ENCODE measurements around the gene RANBP1. TPM values are rescaled to one million over a fixed set of nuclear protein-coding genes. Genes with fewer than 3 reads are reported as not detected.
A peak's percentile ranks its signal among the peaks of the same experiment; 100 is the strongest.

RANBP1 gene
- total RNA-seq, 1 donor from 2014 or later: 90.6 TPM

DNA sequence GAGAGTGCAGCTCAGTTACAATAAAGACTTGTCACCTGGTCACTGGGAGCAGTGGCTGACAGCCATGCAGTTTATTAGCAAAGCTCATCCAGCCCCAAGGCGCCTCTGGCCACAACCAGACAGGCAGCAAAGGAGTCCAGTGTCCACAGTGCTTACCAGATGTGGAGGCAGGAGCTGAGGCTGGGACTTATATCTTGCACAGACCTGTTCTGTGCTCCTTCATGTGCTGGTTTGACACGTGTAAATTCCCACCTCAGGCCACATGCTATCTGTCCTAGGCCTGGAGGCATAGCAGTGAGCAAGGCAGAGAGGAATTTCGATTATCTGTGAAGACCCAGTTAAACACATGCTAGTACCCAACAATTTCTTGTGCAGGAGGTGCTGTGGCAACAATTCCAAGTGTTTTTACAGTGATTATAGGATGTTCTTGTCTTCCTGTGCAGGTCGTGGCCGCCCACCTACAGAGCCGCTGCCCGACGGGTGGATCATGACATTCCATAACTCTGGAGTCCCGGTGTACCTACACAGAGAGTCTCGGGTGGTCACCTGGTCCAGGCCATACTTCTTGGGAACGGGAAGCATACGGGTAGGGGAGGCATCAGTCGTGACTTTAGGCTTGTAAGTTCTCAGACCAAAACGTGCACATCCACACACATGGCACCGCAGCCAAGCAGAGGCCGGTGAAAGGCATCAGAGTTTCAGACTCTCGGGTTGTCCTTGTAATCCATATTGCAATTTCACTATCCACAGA, 26.5 kb upstream of the RANBP1 start:
- no peak for DNase-seq

DNA sequence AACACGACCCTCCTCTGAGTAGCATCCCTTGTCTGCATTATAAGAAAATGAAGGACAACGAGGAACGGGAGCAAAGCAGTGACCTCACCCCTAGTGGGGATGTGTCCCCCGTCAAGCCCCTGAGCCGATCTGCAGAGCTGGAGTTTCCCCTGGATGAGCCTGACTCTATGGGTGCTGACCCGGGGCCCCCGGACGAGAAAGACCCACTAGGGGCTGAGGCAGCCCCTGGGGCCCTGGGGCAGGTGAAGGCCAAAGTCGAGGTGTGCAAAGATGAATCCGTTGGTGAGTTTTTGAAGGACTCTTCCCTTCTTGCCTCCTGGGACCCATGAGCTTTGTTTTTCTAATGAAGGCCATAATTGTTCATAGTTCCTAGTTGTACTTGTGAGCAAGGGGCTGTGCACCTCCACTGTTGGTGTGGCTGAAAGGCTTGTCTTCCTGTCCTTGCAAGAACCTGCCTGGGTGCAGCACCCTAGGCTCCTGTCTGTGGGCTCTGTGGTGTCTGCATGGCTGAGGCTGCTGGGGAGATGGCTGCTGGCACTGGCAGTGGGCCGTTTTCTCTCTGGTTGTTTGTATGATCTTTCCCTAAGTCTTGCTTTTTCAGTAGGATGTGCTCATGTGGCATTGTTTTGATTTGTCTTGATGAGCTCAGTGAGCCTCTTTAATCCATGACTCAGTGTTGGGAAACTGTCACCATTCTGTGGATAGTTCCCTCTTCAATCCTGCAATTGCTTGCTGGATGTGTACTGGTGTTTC, 25.8 kb upstream of the RANBP1 start:
- DNase-seq: no peak

DNA sequence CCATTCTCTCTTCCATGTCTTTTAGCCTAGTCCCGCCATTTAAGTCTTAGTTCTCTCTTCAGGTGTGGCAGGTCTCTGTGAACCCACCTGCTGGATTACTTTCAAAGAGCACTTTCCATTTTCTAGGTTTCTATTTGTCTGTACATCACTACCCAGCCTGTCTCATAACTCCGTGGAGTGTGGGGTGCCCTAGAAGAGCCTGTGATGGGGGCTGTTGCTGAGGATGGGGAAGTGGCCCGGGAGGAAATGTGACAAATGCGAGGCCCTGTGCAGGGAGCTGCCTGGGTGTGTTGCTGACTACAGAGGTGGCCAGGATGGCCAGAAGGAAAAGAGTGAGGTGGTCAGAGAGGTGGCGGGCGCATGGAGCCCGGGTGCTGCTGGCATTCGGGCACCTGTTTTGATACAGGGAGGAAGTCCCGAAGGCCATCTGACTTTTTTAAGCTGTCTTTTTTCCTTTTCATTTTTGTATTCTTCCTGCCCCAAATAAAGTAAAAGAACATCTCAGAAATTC, 25.1 kb upstream of the RANBP1 start:
- DNase-seq: no peak

DNA sequence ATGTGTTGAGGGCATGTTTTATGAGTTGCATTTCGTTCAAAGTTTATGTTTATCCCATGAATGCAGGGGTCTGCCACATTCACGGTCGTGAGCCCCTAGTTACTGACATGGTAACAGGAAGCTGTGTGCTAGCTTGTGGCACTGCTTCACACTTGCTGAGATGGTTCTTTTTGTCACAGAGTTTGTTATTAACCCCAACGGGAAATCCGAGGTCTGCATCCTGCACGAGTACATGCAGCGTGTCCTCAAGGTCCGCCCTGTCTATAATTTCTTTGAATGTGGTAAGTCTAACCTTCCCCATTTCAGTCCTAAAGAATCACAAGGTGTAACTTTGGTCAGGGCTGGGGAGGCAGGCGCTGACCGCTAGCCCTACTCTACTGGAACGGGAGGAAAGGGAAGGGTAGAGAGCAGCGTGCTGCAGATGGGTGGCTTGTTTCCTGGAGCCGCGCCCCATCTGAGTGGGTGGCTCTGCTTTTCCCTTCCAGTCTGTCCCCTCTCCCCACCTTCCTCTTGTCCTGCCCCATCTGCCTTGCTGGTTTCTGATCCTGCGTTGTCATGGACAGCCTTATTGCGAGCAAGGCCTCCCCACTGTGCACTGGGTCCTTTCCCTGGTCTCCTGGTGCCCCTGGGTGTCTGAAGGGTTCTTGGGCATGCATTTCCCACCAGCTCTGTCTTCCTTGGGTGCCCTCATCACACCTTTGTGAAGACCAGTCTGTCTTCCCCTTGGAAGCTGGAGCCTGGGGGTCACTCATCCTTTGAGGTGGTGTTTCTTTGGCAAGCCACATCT, 24.0 kb upstream of the RANBP1 start:
- DNase-seq: no peak

DNA sequence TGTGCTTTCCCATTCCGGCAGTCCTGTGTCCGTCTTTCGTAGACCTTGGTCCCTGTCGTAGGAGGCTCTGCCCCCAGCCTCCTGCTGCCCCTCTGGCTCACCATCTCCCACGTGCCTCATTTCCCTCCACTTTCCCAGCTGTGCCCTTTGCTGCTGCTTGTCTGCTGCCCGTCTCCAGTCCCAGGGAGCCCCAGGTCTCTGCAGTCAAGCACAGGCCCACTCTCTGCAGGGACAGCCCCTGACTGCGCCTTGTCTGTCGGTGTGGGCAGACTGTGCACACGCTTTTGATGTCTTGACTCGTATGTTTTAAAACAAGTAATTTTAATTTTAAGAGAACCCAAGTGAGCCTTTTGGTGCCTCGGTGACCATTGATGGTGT, 23.4 kb upstream of the RANBP1 start:
- no peak for DNase-seq

DNA sequence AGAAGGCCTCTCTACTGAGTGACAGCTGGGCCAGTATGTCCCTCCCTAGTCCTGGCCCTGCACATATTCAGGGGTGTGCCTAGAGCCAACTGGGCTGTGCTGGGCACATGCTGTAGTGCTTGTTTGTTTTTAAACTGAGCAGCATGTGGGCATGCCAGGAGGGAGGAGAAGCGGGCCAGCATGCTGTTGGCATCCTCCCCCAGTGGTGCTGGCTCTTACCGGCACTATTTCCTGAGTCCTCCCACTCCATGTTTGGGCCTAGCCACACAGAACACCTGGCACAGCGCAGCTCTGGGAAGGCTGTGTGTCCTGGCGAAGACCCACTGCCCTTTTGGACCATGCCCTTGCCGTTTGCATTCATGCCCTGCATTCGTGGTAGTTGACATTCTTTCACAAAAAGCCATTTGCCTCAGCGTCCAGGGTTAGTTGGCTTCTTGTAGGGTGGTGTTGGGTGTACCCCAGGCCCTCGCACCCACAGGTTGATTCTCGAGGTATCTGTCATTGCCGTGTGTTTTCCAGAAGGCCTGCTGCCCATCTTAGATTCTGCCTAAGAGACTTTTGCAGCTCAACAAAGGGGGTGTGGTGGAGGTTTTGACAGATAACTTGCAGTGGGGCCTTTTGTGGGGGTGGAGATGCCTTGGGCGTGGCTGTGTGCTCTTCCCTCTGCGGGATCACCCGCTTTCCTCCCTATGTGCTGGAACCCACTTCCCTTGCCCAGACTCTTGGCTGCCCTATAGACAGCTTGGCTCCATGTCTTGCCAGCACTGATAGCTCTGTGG, 22.3 kb upstream of the RANBP1 start:
- DNase-seq: peak; percentile 44

DNA sequence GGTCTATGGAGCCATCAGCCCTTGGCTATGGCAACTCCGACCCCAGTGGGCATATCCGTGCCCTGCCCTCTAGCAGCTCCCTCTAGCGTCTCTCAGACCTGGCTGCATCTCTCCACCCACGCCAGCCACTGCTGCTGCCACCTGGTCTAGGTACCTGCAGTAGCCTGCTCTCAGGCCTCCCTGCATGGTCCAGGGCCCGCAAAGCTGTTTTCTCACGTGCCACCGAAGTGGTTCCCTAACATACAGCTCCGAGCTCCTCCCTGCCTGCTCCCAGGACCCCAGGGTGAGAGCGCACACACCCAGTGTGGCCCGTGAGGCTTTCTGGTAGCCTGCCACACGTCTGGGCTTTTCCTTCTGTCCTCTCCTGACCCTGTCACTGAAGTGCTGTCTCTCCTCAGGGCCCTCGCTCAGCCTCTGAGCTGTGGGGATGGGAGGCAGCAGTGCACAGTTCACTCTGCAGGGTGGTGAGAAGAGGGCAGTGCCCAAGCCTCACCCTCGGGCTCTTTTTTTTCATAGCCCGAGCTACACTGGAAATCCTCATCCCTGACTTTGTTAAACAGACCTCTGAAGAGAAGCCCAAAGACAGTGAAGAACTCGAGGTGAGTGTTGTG, 21.6 kb upstream of the RANBP1 start:
- no peak for DNase-seq

DNA sequence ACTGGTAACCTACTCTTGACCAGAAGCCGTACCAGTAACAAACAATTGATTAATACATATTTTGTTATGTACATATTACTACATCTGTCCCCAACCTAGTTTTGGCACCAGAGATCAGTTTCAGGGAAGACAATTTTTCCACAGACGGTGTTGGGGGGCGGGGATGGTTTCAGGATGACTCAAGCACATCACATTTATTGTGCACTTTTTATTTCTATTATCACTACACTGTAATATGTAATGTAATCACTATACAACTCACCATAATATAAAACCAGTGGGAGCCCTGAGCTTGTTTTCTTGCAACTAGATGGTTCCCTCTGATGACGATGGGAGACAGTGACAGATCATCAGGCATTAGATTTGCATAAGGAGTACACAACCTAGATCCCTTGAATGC, 20.4 kb upstream of the RANBP1 start:
- DNase-seq: no peak

DNA sequence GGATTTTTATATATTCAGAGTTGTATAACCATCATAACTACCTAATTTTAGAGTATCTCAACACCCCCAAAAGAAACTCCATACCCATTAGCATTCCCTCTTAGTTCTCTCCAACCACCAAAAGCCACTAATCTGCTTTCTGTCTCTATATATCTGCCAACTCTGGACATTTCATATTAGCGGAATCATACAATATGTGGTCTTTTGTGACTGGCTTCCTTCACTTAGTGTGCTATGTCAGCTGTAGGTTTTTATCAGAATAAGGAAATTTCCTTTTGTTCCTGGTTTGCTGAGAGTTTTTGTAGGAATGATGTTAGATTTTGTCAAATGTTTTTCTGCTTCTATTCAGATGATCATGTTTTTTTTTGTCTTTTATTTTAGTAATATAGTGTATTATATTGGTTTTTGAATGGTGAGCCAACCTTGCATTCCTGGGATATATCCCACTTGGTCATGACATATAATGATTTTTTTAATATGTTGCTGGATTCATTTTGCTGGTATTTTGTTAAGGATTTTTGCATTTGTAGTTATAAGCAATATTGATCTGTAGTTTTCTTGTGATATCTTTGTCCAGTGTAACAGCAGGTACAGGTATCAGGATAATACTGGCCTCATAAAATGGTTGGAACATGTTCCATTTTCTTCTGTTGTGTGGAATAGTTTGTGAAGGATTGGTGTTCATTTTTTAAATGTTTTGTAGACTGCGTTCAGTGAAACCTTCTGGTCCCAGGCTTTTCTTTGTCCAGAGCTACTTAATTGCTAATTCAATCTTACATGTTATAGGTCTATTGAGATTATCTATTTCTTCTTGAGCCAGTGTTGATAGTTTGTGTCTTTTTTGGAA, 19.1 kb upstream of the RANBP1 start:
- DNase-seq: no peak

DNA sequence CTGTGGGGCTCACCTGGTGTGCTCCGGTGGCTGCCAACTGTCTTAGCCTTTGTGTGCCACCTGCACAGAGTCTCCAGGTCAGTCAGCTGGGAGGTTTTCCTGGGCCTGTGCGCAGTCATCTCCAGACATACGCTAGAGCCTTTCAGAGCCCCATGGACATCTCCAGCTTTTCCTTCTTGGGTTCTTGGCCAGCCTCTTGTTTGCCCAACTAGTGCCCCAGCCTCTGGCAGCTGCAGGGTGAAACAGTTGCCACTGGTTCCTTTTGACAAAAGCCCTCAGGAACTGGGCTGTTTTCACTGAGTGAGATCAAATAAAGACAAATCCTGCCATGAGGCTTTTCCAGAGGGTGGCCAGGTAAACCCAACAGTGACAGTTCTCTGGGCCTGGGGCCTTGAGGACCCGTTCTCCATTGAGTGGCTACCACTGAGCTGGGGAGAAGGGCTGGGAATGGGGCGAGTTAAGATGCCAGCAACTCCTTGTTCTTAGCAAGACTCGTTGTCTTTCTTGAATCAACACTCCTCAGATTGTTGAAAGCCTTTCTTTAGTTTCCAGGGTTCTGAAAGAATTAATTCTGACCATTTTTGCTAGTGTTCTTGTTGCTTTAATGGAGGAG, 16.7 kb upstream of the RANBP1 start:
- no peak for DNase-seq

DNA sequence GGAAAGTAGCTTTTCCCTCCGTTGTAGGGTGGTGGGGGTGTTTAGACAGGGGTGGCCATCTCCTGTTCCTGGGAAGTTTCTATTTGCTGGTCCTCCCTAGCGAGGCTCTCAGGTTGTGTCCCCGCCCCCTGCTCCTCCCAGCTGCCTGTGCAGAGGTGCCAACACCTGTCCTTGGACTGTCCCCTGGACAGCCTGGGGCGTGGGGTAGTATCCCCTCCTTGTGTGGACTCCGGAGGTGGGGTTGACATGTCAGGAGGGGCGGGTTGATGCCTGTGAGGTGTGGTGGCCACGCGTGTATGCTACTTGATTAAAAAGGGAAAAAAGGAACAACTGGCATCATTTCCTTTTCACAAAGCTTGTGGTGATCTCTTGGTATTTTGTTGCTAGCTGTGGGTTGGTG, 14.3 kb upstream of the RANBP1 start:
- DNase-seq: no peak

DNA sequence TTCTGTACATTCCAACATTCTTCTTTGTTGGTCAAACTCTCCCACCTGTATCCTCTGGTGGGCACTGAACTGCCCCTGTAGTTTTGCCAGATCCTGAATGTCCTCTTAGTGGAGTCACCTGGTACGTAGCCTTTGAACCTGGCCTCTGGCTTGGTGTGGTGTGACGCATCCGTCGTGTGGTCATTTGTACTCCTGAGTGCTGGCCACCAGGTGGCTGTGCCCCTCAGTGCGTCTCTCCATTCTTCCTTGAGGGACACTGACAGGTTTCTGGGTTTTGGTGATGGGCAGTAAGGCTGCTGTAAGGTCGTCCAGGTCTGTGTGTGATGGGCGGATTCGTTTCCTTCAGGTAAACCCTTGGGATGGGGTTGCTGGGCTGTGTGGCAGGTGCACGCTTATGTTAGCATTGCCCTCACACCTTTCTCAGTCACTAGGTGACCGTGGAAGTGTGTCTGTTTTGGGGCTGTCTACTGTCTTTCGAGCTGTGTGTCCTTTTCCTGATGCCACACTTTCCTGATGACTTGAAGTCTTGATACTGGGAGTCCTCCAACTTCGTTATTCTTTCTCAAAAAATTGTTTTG, 13.6 kb upstream of the RANBP1 start:
- no peak for DNase-seq

DNA sequence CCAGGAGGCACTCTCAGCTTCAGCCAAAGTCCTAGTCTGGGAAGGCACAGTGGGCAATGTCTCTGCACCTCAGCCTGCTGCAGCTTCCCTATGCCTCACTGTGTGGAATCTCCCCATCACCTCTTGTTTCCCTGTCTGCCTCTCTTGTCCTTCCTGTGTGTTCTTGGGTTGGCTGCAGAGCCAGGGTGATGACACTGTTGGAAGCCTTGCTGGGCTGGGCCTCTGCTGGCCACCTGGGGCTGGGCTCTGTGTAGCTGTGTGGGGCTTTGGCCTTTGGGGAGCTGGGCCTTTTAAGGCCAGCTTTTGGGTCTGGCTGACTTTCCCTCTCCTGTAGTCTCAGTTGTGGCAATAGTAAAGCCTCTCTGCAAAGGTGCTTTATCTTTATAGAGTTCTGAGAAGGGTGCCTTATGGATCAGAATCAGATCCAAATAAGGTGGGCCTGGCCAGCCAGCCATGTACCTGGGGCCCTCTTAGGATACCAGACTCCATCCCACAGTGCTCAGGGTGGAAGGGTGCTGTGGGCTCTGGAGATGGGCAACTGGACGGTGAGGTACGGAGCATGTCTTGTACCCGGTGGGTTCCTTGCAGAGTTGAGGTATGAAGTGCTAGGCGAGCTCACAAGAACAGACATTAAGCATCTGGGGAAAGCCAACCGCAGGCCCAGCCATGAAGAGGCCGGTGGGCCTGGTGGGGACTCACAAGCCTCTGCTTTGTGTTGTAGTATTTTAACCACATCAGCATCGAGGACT, 10.3 kb upstream of the RANBP1 start:
- DNase-seq: no peak

DNA sequence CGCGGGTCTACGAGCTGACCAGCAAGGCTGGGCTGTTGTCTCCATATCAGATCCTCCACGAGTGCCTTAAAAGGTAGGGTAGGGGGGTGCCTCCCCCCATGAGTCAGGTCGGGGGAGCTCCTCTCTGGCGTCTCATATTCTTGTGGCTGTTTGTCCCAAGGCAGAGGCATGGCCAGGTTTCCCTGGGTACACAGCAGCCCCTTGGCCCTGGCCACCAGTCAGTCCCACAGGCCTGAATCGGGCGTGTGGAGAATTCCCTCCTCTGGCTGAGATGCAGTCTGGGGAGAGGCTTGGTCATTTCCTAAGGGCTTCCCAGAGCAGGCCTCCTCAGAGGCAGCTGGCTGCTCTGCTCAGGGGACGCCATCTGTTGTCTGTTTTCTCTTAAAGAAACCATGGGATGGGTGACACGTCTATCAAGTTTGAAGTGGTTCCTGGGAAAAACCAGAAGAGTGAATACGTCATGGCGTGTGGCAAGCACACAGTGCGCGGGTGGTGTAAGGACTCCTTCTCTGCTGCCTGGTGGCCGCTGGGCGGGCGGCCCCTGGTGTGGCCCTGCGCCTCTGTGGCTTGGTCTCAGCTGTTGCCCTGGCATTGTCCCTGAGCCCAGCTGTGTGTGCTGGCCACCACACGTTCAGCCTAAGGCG, 9.6 kb upstream of the RANBP1 start:
- no peak for DNase-seq

DNA sequence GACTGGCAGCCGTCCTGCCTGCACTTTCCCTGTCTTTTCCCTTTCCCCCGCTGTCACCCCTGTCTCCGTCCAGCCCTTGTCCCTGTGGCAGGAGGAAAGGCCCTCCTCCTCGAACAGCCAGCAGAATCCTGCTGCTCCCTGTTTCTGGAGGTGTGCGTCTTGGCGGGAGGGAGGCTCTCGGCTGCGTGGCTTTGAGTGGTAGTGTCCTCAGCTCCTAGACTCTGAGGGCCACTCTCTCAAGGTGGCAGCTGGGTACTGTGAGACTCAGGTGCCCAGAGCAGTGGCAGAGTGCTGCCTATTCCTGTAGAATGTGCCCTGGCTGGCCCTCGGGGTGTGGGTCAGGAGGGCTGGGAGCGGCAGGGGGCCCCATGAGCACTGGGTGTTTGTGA, 9.1 kb upstream of the RANBP1 start:
- no peak for DNase-seq

DNA sequence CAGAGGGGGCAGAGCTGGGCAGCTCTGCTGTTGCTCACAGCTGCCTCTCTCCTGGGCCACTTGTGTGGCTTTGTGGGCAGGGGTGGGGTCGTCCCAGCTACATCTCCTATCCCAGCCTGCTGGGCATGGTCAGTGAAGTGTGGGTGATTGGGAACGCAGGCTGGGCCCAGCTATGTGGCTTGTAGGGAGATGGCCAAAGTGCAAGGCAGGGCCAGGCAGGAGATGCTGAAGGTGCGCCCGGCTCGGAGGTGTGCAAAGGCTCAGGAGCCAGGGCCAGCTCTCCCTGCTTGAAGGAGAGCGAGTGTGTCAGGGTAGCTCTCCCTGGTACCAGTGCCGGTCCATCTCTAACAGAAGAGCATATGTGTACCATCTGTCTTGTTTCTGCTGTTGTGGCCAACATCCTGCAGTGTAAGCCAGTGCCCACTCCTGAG, 8.4 kb upstream of the RANBP1 start:
- DNase-seq: no peak

DNA sequence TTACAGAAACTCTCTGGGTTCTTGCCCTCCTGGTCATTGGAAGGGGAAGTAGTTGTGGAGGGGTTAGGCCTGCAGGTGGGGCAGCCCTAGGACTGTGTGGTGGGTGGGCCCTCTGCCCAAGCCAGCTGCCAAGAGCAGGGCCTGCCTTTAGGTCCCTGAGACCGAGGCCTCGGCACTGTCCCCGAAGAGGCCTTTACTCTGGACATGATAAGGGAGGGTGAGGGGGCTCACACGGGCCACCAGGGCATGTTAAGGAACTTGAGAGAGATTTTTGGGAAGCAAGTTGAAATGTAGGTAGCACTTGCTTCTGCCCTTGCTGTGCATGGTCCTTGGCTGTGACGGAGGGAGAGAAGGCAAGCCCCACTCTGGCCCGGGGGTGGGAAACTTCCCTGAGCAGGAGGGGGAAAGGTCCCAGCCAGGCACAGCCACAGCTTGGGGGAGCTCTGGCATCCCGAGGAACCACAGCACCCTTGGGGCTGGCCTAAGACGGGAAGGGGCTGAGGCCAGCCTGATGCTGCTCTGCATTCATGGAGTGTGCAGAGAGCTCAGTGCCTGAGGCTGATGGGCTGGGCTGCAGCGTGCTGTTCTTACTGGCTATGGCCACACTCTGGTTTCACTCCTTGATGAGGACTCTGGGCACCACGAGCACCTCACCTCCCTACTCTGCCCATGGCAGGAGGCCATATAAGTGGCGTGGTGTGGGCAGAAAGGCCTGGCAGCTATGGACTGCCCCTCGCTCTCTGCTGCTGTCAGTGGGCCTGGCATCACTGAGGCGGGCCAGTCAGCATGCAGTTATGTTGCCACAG, 7.8 kb upstream of the RANBP1 start:
- no peak for DNase-seq

DNA sequence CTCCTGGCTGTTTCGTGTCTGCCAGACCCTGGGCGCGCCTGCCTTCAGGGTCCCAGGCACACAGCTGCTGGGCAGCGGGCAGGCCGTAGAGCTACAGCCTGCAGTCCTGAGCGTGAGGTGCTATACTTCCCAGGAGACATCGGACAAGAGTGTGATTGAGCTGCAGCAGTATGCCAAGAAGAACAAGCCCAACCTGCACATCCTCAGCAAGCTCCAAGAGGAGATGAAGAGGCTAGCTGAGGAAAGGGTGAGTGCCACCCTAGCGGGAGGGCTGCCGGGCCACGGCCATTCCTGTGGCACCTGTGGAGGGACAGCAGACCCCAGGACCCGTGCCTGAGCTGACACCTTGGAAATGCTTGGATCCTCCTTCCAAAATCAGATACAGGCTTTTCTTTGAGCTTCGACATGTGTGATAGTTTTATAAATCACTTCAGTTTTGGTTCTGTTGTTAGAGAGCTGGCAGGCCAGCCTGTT, 7.1 kb upstream of the RANBP1 start:
- no peak for DNase-seq

Data from occipital lobe (tissue), 2 donors.